PFSK-1 (cell line): ENCODE data around the gene CHMP5.

Experiments used
- POLR2AphosphoS5 ChIP-seq: IDR thresholded peaks from 2 replicates; pipeline ENCODE4 v1.6.1; 2012; ENCODE audit warnings: low read depth, mild to moderate bottlenecking, control low read depth, low read length, moderate library complexity
- TF ChIP-seq, protein P1 (sequence below), 2 experiments: IDR thresholded peaks; 2 replicates each; pipeline versions ENCODE4 v1.6.1 to v1.8.0; 2011 to 2012; ENCODE audit warnings: low read depth in 2 of 2, low read length in 2 of 2, control low read depth in 1 of 2, inconsistent platforms in 1 of 2, mild to moderate bottlenecking in 1 of 2, moderate library complexity in 1 of 2; ENCODE audit not compliant: insufficient read depth in 1 of 2

GRCh38 chr9:33297432-33297831 is 32.6 kb downstream of the CHMP5 start:
- TF ChIP-seq POLR2AphosphoS5, result no peak
- TF ChIP-seq, protein P1, sequence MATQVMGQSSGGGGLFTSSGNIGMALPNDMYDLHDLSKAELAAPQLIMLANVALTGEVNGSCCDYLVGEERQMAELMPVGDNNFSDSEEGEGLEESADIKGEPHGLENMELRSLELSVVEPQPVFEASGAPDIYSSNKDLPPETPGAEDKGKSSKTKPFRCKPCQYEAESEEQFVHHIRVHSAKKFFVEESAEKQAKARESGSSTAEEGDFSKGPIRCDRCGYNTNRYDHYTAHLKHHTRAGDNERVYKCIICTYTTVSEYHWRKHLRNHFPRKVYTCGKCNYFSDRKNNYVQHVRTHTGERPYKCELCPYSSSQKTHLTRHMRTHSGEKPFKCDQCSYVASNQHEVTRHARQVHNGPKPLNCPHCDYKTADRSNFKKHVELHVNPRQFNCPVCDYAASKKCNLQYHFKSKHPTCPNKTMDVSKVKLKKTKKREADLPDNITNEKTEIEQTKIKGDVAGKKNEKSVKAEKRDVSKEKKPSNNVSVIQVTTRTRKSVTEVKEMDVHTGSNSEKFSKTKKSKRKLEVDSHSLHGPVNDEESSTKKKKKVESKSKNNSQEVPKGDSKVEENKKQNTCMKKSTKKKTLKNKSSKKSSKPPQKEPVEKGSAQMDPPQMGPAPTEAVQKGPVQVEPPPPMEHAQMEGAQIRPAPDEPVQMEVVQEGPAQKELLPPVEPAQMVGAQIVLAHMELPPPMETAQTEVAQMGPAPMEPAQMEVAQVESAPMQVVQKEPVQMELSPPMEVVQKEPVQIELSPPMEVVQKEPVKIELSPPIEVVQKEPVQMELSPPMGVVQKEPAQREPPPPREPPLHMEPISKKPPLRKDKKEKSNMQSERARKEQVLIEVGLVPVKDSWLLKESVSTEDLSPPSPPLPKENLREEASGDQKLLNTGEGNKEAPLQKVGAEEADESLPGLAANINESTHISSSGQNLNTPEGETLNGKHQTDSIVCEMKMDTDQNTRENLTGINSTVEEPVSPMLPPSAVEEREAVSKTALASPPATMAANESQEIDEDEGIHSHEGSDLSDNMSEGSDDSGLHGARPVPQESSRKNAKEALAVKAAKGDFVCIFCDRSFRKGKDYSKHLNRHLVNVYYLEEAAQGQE (IDR thresholded peaks at IDR 0.05; ENCODE audit: insufficient read depth in 1 of 2, low read depth in 2 of 2, low read length in 2 of 2), result no peak
